Measurements from ENCODE around the gene A1CF. TPM values are rescaled to one million over a fixed set of nuclear protein-coding genes. Genes with fewer than 3 reads are reported as not detected.

A1CF gene
- total and polyA plus RNA-seq, 10 of the 15 experiments (the other 5 are each of a cell fraction or from before 2014, with no cell fraction given), result 0.10 TPM; not detected in 9

DNA sequence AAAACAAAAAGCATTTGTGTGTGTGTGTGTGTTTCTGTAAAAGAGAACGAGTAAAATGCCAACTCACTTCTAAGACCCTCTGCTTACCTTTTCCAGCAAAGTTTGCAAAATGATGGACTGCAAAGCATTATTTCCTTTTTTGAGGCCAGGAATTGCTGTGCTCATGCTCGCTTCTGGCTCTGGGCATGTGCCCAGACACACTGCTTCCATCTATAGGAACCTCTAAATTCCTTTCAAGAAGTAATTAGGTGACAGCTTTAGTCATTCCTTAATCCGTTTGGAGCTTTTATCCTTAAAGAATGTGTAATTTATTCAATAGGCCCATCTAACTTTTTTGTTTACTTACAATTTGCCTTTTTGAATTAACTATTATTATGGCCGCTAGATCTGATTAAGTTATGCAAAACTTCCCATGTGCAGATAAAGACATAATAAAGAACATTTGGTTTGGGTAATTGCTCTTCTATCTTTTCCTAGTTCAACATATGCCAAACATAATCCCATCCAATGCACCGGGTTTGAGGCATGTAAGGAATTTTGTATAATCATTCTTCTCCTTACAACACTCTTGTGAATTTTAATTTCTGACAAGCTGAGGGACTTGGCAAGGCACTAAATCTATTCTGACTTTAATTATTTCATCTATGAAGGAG lies 34.7 kb downstream of the A1CF start:
- 21% methylated on average over 5 of the region's 5 CpGs for WGBS (ENCODE audit: insufficient coverage, insufficient replicate concordance, low lambda C conversion rate, missing lambda C conversion rate)
- Histone ChIP-seq H2AFZ (ENCODE audit: control insufficient read depth, low read depth, low read length) (no peak overlapping the region), H3K27me3 (replicated peaks in 1 of 2; ENCODE audit: control insufficient read depth in 2 of 2, insufficient read depth in 2 of 2, low read length in 1 of 2) (no peaks in the 10 kb centered on the region), H3K79me2 (ENCODE audit: control insufficient read depth, insufficient read depth, low read length) (no peaks in the 10 kb centered on the region), H3K4me2 (ENCODE audit: control insufficient read depth, insufficient read depth) (no peak overlapping the region), H4K20me1 (ENCODE audit: control insufficient read depth, insufficient read depth) (no peaks in the 10 kb centered on the region), H3K9ac (ENCODE audit: control insufficient read depth, insufficient read depth, low read length) (no peak overlapping the region), H3K4me1 (ENCODE audit: control insufficient read depth, insufficient read depth, low read length) (no peaks in the 10 kb centered on the region), H3K4me3 (no peak overlapping the region), H3K36me3 (ENCODE audit: control insufficient read depth in 2 of 2, insufficient read depth in 2 of 2, low read length in 1 of 2) (no peaks in the 10 kb centered on the region), H3K27ac (ENCODE audit: control insufficient read depth, insufficient read depth) (no peak overlapping the region), H3K9me3 (replicated peaks; ENCODE audit: control insufficient read depth, insufficient read depth, low read length) (no peaks in the 10 kb centered on the region)
- TF ChIP-seq CHD2 (IDR thresholded peaks at IDR 0.05; ENCODE audit: borderline replicate concordance, low read depth, low read length), result no peak
- TF ChIP-seq MYC (IDR thresholded peaks at IDR 0.05; ENCODE audit: insufficient read depth, insufficient read length, insufficient replicate concordance, low read length, severe bottlenecking), result no peak
- TF ChIP-seq NR2C1 (IDR thresholded peaks at IDR 0.05), result no peak
- TF ChIP-seq HDAC6 (IDR thresholded peaks at IDR 0.05; ENCODE audit: unreplicated experiment), result no peak
- no peak for TF ChIP-seq RUNX3 (IDR thresholded peaks at IDR 0.05; ENCODE audit: low read length)
- no peak for TF ChIP-seq JUND (IDR thresholded peaks at IDR 0.05; ENCODE audit: low read depth, low read length)
- TF ChIP-seq, protein P1, sequence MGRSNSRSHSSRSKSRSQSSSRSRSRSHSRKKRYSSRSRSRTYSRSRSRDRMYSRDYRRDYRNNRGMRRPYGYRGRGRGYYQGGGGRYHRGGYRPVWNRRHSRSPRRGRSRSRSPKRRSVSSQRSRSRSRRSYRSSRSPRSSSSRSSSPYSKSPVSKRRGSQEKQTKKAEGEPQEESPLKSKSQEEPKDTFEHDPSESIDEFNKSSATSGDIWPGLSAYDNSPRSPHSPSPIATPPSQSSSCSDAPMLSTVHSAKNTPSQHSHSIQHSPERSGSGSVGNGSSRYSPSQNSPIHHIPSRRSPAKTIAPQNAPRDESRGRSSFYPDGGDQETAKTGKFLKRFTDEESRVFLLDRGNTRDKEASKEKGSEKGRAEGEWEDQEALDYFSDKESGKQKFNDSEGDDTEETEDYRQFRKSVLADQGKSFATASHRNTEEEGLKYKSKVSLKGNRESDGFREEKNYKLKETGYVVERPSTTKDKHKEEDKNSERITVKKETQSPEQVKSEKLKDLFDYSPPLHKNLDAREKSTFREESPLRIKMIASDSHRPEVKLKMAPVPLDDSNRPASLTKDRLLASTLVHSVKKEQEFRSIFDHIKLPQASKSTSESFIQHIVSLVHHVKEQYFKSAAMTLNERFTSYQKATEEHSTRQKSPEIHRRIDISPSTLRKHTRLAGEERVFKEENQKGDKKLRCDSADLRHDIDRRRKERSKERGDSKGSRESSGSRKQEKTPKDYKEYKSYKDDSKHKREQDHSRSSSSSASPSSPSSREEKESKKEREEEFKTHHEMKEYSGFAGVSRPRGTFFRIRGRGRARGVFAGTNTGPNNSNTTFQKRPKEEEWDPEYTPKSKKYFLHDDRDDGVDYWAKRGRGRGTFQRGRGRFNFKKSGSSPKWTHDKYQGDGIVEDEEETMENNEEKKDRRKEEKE (IDR thresholded peaks at IDR 0.05), result no peak
- TF ChIP-seq ZBED1 (IDR thresholded peaks at IDR 0.05; ENCODE audit: borderline replicate concordance), result no peak
- no peak for TF ChIP-seq NFXL1 (IDR thresholded peaks at IDR 0.05; ENCODE audit: borderline replicate concordance)
- TF ChIP-seq POLR2AphosphoS5 (IDR thresholded peaks at IDR 0.05; ENCODE audit: low read length), result no peak
- no peak for TF ChIP-seq EED (IDR thresholded peaks at IDR 0.05; ENCODE audit: low read depth)
- no peak for TF ChIP-seq STAT3 (IDR thresholded peaks at IDR 0.05; ENCODE audit: low read depth, low read length)
- no peak for TF ChIP-seq NBN (IDR thresholded peaks at IDR 0.05)
- no peak for TF ChIP-seq RBBP5 (conservative IDR thresholded peaks at IDR 0.05)
- ChIA-PET CTCF (no interaction called here), POLR2A (no interaction called here), SMC1A (ENCODE audit: uncharacterized antibody, unreplicated experiment) (interaction anchor here (1.3 to 1.5 kb wide), 2 partner anchors 19 to 26 kb away, joined by 3 to 5 read pairs; no protein-coding TSS in a partner anchor), RAD21 (ENCODE audit: unreplicated experiment) (no interaction called here)
- in situ Hi-C loops (cut with MboI), result no loop called here
- DNase-seq (ENCODE audit: low read depth, low spot score) (no peak), FAIRE-seq (no peak), ATAC-seq (no peak)
- intact Hi-C loops (cut with micrococcal nuclease; ENCODE audit: unreplicated experiment), result no loop called here
- BruUV-seq (replicated peaks), result no TSS peak

All from GM12878 (cell line).